Limb (tissue), 2 donors: Measurements from ENCODE around the gene NR4A1.

Experiments
- DNase-seq, 2 donors: peaks; one replicate each; pipeline ENCODE4 v3.0.0-alpha.2; 2016; ENCODE audit errors: extremely low spot score in 2 of 2

The NR4A1 gene

DNA sequence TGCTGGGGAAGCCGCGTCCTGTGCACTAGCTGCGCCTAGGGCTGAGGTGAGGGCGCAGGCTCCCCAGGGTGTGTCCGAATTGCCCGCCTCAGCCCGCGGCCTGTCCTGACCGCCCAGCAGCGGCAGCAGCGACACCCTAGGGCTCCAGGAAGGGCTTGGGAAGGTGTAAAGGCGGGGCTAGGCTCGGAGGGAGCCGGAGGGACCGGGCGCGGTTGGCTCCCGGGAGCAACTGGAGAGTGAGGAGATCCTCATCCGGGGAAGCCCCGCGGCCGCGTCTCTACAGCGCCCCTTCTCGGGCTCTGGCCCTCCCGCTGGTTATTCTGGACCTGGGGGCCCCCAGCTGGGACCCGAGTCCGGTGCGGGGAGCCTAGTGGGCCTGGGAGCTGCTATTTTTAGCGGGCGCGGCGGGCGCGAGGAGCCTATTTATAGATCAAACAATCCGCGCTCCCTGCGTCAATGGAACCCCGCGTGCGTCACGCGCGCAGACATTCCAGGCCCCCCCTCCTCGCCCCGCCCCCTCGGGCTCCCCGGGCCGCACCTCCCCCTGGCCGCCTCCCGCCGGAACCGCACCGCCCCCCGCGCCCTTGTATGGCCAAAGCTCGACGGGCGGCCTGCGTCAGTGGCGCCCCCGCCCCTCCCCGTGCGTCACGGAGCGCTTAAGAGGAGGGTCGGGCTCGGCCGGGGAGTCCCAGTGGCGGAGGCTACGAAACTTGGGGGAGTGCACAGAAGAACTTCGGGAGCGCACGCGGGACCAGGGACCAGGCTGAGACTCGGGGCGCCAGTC is at the start of gene NR4A1:
Gene NR4A1, plus strand, starts transcription at position 685 of the 784 bp plus-strand sequence. CDS start 2,887 bp downstream, outside the sequence.
- peak; percentile 93 to 99 for DNase-seq

DNA sequence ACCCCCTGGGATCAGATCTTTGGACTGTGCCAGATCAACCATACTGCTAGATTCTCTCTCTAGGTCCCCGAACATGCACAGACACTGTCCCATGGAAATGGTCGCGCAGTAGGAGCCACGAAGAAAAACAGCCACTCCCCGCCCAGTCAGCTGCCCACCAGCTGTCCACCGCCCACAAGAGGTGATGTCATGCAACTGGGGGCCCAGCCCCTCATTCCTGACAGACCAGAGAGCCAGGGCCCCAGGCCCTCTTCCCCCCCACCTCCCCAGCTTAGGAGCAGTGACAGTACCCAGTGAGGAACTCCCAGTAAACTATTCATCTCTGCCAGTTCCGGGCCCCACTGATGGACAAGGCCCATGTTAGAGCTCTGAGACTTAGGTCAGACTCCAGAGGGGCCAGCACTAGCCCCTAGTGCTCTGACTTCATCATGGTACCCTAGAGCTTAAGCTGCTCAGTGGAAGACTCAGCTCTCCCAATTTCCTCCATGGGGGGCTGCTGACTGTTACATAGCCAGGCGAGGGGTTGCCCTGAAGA is 48.2 kb upstream of the NR4A1 start:
- DNase-seq: no peak

- DNase-seq: no peak
Observed at GRCh38 chr12:52003591-52003990, 47.7 kb upstream of the NR4A1 start.

GRCh38 chr12:52004042-52004648 is 47.1 kb upstream of the NR4A1 start:
- DNase-seq: no peak

- DNase-seq: no peak
Observed at GRCh38 chr12:52005218-52005902, 45.9 kb upstream of the NR4A1 start.

- DNase-seq: no peak
Observed at GRCh38 chr12:52005903-52006703, 45.1 kb upstream of the NR4A1 start.

DNA sequence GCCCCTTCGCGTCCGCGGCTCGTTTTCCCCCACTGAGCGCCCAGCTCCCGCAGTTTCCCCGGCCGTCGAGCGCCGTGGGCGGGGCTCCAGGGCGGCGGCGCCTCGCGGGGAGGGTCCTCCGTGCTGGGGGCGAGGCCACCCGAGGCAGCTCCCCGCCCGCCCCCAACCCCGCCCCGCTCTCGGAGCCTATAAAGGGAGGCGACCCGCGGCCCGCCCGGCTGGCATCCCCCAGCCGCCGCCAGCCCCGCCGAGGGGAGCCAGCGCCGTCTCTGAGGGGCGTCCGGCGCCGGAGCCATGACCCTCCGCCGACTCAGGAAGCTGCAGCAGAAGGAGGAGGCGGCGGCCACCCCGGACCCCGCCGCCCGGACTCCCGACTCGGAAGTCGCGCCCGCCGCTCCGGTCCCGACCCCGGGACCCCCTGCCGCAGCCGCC is 44.5 kb upstream of the NR4A1 start, which contains the start of gene TAMALIN:
Gene TAMALIN, plus strand, starts transcription at position 221 of the 432 bp plus-strand sequence. Its CDS starts 74 bp downstream, at position 295.
- peak; percentile 79 to 89 for DNase-seq

DNA sequence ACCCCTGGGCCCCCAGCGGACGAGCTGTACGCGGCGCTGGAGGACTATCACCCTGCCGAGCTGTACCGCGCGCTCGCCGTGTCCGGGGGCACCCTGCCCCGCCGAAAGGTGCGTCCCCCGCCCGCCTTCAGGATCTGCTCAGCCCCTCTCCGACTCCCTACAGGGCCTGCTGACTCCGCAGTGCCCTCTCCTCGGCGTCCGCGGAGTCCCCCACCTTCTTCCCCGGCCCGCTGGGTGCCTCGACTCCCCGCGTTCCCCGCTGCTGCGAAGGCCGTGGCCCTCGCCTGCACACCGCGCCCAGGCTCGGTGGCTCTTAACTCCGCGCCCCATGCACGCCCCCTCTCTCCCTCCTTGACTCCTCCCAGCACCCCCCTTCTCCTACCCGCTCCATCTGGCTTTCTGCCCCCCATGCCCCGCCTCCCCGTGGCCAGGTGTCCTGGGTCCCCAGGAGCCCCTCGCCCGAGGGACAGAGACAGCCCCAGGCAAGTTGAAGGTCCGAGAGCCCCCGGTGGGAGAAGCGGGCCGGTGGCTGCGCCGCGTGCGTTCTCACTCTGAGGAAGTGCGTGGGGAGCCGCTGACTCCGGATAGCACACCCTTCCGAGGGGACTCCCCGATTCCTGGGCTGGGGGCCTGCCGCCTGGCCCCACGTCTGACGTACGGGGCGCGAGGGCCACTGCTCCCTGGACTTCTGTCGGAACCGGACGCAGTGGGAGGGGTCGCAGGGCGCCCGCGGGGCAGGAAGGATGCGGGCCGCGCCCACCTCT is 43.9 kb upstream of the NR4A1 start:
- DNase-seq: peak in 1 of 2 donors; percentile 73

GRCh38 chr12:52007982-52008510 is 43.2 kb upstream of the NR4A1 start:
- no peak for DNase-seq

- no peak for DNase-seq
Observed at GRCh38 chr12:52009081-52009751, 42.0 kb upstream of the NR4A1 start.

DNA sequence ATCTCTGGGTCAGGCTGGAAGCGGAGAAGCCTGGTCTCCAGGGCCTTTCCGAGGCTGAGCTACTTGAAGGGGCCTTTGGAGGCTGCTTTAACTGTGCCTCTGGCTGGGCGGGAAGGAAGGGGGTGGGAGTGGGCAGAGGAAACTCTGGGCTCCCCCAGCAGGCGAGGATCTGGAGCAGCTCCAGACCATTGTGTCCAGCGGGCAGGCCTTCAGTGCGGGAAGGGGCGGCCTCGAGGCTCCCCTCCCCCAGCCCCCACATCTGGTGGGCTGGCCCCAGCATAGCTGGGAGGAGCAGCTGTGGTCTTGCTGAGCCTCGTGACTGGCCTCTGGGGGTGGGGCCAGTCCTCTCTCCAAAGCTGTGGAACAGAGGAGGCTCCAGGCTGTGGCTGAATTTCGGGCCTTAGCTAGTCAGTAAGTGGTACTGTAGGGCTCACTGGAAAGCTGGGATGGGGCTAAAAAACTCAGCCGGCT is 41.1 kb upstream of the NR4A1 start:
- peak; percentile 90 to 94 for DNase-seq

GRCh38 chr12:52010692-52011601 is 40.3 kb upstream of the NR4A1 start:
- peak in 1 of 2 donors; percentile 73 for DNase-seq

DNA sequence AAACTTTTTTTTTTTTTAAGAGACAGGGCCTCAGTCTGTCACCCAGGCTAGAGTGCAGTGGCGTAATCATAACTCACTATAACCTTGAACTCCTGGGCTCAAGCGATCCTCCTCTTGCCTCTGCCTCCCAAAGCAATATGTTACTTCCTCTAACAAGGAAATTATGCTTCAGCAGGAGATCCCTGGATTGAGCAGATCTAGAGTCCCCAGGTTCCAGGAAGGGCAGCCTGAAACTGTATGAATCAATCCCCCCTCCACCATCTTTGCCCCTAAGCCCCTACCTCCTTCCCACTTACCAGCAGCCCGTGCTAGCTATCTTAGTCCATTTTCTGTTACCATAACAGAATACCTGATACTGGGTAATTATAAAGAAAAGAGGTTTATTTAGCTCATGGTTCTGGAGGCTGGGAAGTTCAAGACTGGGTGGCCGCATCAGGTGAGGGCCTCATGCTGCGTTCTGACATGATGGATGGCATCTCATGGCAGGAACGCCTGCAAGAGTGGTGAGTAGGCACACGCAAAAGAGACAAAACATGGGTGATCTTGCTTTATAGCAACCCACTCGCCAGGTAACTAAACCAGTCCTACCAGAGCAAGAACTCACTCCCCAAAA is 39.5 kb upstream of the NR4A1 start:
- DNase-seq: no peak

- DNase-seq: no peak
Observed at GRCh38 chr12:52013626-52014310, 37.5 kb upstream of the NR4A1 start.

DNA sequence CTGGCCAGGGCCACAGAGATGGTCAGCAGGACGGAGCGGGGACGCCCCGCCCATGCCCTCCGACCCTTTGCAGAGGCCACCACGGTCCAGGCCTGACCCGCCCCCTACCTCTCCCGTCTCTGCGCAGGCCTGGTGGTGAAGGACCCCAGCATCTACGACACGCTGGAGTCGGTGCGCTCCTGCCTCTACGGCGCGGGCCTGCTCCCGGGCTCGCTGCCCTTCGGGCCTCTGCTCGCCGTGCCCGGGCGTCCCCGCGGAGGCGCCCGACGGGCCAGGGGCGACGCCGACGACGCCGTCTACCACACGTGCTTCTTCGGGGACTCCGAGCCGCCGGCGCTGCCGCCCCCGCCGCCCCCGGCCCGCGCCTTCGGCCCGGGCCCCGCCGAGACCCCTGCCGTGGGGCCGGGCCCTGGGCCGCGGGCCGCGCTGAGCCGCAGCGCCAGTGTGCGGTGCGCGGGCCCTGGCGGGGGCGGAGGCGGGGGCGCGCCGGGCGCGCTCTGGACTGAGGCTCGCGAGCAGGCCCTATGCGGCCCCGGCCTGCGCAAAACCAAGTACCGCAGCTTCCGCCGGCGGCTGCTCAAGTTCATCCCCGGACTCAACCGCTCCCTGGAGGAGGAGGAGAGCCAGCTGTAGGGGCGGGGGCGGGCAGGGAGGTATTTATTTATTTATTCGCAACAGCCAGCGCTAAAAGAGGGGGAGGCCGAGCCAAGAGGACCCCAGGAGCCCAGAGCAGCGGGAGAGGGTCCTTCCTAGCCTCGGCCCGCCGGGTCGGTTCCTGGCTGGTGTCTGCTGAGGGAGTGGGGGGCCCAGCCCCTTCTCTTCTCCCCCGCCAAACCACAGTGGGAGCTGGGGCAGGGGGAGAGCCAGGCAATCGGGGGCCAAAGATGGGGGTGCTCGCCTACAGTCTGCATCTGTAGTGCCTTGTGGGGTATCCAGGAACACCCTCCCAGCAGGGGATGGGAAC is 36.4 kb upstream of the NR4A1 start:
- DNase-seq: peak in 1 of 2 donors; percentile 69

GRCh38 chr12:52015532-52016041 is 35.7 kb upstream of the NR4A1 start:
- no peak for DNase-seq
